Body of pancreas (tissue), 4 donors: ENCODE results near the gene ZNF536.

ENCODE experiments used
- CTCF ChIP-seq, 7 experiments: fragments of 450-650 bp in 4 of 7; fragments of 200-600 bp in 3 of 7; sonication (generic) in 3 of 7; IDR thresholded peaks; one replicate each; pipeline ENCODE4 v1.5.1; 2016 to 2019; ENCODE audit warnings: antibody characterized with exemption in 7 of 7
- POLR2A ChIP-seq, 3 donors: fragments of 450-650 bp; IDR thresholded peaks; one replicate each; pipeline ENCODE4 v1.6.1; 2016; ENCODE audit warnings: antibody characterized with exemption in 3 of 3, mild to moderate bottlenecking in 2 of 3

DNA sequence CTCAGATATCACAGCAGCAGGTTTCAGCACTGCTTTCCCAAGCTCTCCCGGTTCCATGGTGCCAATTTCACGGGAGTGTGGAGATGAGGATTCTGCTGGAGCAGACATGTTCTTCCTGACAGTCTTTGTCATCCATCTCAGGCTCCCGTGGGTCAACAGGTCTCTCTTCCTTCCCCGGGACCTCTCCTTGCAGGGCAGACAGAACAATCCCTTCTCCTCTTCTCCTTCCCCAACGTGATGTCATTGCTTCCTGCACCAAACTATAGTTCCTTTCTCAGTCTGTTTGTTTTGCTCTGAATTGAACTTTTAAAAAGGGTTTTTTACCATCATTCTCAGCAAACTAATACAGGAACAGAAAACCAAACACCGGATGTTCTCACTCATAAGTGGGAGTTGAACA lies 107.9 kb downstream of the ZNF536 start:
- TF ChIP-seq CTCF (IDR thresholded peaks at IDR 0.05): no peak
- no peak for TF ChIP-seq POLR2A (IDR thresholded peaks at IDR 0.05)
